SK-N-SH treated with all-trans-retinoic acid at 6 μM for 48 hours (cell line): ENCODE measurements around the gene TMEM178B.

Experiments used
- ATAC-seq: fragments of 200-7000 bp; cut with Tn5 transposase; 3 replicates; pipeline ENCODE4 v1.9.1; 2020; ENCODE audit warnings: mild to moderate bottlenecking, moderate library complexity
- ARNTL ChIP-seq: fragments of 450-650 bp; formaldehyde crosslinking; IDR thresholded peaks from 2 replicates; pipeline ENCODE4 v1.5.0; 2020; ENCODE audit warnings: low read depth, mild to moderate bottlenecking, moderate library complexity, borderline replicate concordance
- BACH2 ChIP-seq: fragments of 250-450 bp; sonication (Bioruptor Pico); IDR thresholded peaks from 2 replicates; pipeline ENCODE4 v1.9.0; 2021; ENCODE audit warnings: mild to moderate bottlenecking, borderline replicate concordance
- CSDC2 ChIP-seq: fragments of 250-450 bp; sonication (Bioruptor Pico); IDR thresholded peaks from 2 replicates; pipeline ENCODE4 v1.5.0; 2020; ENCODE audit warnings: mild to moderate bottlenecking, moderate library complexity
- GLIS3 ChIP-seq: fragments of 250-450 bp; sonication (Bioruptor Pico); IDR thresholded peaks from 2 replicates; pipeline ENCODE4 v1.5.0; 2020; ENCODE audit warnings: mild to moderate bottlenecking, moderate library complexity
- ISL1 ChIP-seq: fragments of 250-450 bp; sonication (Bioruptor Pico); IDR thresholded peaks from 2 replicates; pipeline ENCODE4 v2.1.2; 2022; ENCODE audit warnings: mild to moderate bottlenecking, moderate library complexity
- OSR1 ChIP-seq: fragments of 250-450 bp; sonication (Bioruptor Pico); IDR thresholded peaks from 2 replicates; pipeline ENCODE4 v1.8.0; 2022; ENCODE audit warnings: moderate library complexity, mild to moderate bottlenecking, inconsistent platforms
- PPARA ChIP-seq: fragments of 250-450 bp; sonication (Bioruptor Pico); IDR thresholded peaks from 2 replicates; pipeline ENCODE4 v1.5.0; 2020; ENCODE audit warnings: mild to moderate bottlenecking, borderline replicate concordance
- RARB ChIP-seq: fragments of 250-450 bp; sonication (Bioruptor Pico); IDR thresholded peaks from 2 replicates; pipeline ENCODE4 v1.8.0; 2021; ENCODE audit warnings: mild to moderate bottlenecking, moderate library complexity
- SNAI2 ChIP-seq: fragments of 250-450 bp; sonication (Bioruptor Pico); IDR thresholded peaks from 2 replicates; pipeline ENCODE4 v1.5.0; 2020; ENCODE audit warnings: mild to moderate bottlenecking, moderate library complexity
- TCF4 ChIP-seq: fragments of 250-450 bp; sonication (Bioruptor Pico); IDR thresholded peaks from 2 replicates; pipeline ENCODE4 v1.8.0; 2021; ENCODE audit warnings: mild to moderate bottlenecking, moderate library complexity, borderline replicate concordance
- TOX ChIP-seq: fragments of 250-450 bp; sonication (Bioruptor Pico); IDR thresholded peaks from 2 replicates; pipeline ENCODE4 v1.8.0; 2021; ENCODE audit warnings: mild to moderate bottlenecking, moderate library complexity, borderline replicate concordance
- ZC3H10 ChIP-seq: fragments of 250-450 bp; sonication (Bioruptor Pico); IDR thresholded peaks from 2 replicates; pipeline ENCODE4 v1.5.1; 2021; ENCODE audit warnings: mild to moderate bottlenecking, moderate library complexity
- ZFP3 ChIP-seq: fragments of 250-450 bp; sonication (Bioruptor Pico); IDR thresholded peaks from 2 replicates; pipeline ENCODE4 v1.5.0; 2020; ENCODE audit warnings: mild to moderate bottlenecking, moderate library complexity
- ZFP30 ChIP-seq: fragments of 450-650 bp; formaldehyde crosslinking; IDR thresholded peaks from 2 replicates; pipeline ENCODE4 v1.5.0; 2022; ENCODE audit warnings: mild to moderate bottlenecking, moderate library complexity
- ZNF565 ChIP-seq: fragments of 450-650 bp; formaldehyde crosslinking; conservative IDR thresholded peaks from 2 replicates; pipeline ENCODE4 v1.5.0; 2020; ENCODE audit warnings: low read depth, mild to moderate bottlenecking, moderate library complexity
- ZNF8 ChIP-seq: fragments of 450-650 bp; formaldehyde crosslinking; IDR thresholded peaks from 2 replicates; pipeline ENCODE4 v1.5.0; 2020; ENCODE audit warnings: mild to moderate bottlenecking, moderate library complexity
- TF ChIP-seq, protein P1 (sequence below): fragments of 250-450 bp; sonication (Bioruptor Pico); IDR thresholded peaks from 2 replicates; pipeline ENCODE4 v1.5.1; 2020; ENCODE audit warnings: low read depth, mild to moderate bottlenecking, moderate library complexity
- TF ChIP-seq, protein P2 (sequence below): fragments of 250-450 bp; sonication (Bioruptor Pico); IDR thresholded peaks from 2 replicates; pipeline ENCODE4 v1.5.1; 2021; ENCODE audit warnings: mild to moderate bottlenecking, moderate library complexity
- TF ChIP-seq, protein P3 (sequence below): fragments of 250-450 bp; sonication (Bioruptor Pico); IDR thresholded peaks from 2 replicates; pipeline ENCODE4 v1.8.0; 2020; ENCODE audit warnings: mild to moderate bottlenecking, moderate library complexity, borderline replicate concordance
- TF ChIP-seq, protein P4 (sequence below): fragments of 250-450 bp; sonication (Bioruptor Pico); IDR thresholded peaks from 2 replicates; pipeline ENCODE4 v1.5.0; 2020; ENCODE audit warnings: mild to moderate bottlenecking, moderate library complexity

Gene TMEM178B

DNA sequence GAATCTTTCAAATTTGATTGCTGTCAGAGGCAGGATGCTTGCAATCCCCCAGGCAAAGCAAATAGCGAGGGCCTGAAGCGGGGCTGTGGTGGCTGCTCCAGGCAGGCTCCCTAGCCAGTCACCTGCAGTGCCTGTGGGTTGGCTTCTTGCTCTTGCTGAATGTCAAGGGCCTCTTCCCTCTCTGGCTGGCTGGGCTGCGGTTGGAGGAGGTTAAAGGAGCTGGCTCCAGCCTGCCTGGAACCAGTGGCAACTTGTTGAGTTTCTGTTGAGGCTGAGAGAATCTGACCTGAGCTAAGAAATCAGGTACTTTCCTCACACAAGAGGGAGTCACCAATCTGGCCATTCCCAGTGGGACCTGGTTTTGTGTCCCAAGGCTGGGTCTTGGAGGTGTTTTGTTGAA is 134.7 kb downstream of the TMEM178B start:
- TF ChIP-seq, protein P1, sequence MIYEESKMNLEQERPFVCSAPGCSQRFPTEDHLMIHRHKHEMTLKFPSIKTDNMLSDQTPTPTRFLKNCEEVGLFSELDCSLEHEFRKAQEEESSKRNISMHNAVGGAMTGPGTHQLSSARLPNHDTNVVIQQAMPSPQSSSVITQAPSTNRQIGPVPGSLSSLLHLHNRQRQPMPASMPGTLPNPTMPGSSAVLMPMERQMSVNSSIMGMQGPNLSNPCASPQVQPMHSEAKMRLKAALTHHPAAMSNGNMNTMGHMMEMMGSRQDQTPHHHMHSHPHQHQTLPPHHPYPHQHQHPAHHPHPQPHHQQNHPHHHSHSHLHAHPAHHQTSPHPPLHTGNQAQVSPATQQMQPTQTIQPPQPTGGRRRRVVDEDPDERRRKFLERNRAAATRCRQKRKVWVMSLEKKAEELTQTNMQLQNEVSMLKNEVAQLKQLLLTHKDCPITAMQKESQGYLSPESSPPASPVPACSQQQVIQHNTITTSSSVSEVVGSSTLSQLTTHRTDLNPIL = no peak
- TF ChIP-seq ZFP3 (no peak), PPARA (CRISPR knock-in tag) (no peak), TCF4 (CRISPR knock-in tag) (no peak), OSR1 (CRISPR knock-in tag) (no peak), ZFP30 (CRISPR knock-in tag) (no peak), SNAI2 (CRISPR knock-in tag) (no peak), ZNF565 (CRISPR knock-in tag) (no peak), TOX (CRISPR knock-in tag) (no peak), CSDC2 (CRISPR knock-in tag) (no peak), ISL1 (CRISPR knock-in tag) (no peak)
- TF ChIP-seq, protein P2, sequence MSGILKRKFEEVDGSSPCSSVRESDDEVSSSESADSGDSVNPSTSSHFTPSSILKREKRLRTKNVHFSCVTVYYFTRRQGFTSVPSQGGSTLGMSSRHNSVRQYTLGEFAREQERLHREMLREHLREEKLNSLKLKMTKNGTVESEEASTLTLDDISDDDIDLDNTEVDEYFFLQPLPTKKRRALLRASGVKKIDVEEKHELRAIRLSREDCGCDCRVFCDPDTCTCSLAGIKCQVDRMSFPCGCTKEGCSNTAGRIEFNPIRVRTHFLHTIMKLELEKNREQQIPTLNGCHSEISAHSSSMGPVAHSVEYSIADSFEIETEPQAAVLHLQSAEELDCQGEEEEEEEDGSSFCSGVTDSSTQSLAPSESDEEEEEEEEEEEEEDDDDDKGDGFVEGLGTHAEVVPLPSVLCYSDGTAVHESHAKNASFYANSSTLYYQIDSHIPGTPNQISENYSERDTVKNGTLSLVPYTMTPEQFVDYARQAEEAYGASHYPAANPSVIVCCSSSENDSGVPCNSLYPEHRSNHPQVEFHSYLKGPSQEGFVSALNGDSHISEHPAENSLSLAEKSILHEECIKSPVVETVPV (CRISPR knock-in tag) = no peak
- ATAC-seq = no peak

DNA sequence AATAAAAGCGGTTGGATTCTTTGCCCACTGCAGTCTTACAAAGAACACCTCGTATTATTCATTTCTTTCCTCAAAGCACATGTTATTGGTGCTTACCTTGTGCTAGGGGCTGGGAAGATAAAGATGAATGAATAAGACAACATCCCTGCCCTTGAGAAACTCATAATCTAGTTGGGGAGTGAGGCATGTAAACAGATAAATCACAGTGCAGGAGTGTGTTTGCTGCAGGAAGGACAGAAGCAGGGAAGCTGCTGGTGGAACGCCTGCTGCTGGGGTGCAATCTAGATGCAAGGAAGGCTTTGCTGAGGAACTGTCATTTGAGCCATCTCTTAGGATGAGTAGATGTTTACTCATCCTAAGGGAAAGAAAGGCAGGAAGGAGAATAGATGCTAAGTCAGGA is 135.6 kb downstream of the TMEM178B start:
- no peak for ATAC-seq
- TF ChIP-seq ZFP3 (no peak), GLIS3 (CRISPR knock-in tag) (no peak), SNAI2 (CRISPR knock-in tag) (no peak), TCF4 (CRISPR knock-in tag) (no peak), OSR1 (CRISPR knock-in tag) (no peak), ZC3H10 (CRISPR knock-in tag) (no peak), ARNTL (CRISPR knock-in tag) (no peak), TOX (CRISPR knock-in tag) (no peak), PPARA (CRISPR knock-in tag) (no peak), CSDC2 (CRISPR knock-in tag) (no peak), ZNF8 (CRISPR knock-in tag) (no peak), RARB (CRISPR knock-in tag) (no peak), ISL1 (CRISPR knock-in tag) (no peak), BACH2 (no peak)
- TF ChIP-seq, protein P1 = no peak
- TF ChIP-seq, protein P2 (CRISPR knock-in tag) = no peak
- TF ChIP-seq, protein P3, sequence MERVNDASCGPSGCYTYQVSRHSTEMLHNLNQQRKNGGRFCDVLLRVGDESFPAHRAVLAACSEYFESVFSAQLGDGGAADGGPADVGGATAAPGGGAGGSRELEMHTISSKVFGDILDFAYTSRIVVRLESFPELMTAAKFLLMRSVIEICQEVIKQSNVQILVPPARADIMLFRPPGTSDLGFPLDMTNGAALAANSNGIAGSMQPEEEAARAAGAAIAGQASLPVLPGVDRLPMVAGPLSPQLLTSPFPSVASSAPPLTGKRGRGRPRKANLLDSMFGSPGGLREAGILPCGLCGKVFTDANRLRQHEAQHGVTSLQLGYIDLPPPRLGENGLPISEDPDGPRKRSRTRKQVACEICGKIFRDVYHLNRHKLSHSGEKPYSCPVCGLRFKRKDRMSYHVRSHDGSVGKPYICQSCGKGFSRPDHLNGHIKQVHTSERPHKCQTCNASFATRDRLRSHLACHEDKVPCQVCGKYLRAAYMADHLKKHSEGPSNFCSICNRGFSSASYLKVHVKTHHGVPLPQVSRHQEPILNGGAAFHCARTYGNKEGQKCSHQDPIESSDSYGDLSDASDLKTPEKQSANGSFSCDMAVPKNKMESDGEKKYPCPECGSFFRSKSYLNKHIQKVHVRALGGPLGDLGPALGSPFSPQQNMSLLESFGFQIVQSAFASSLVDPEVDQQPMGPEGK (CRISPR knock-in tag) = no peak
- TF ChIP-seq, protein P4, sequence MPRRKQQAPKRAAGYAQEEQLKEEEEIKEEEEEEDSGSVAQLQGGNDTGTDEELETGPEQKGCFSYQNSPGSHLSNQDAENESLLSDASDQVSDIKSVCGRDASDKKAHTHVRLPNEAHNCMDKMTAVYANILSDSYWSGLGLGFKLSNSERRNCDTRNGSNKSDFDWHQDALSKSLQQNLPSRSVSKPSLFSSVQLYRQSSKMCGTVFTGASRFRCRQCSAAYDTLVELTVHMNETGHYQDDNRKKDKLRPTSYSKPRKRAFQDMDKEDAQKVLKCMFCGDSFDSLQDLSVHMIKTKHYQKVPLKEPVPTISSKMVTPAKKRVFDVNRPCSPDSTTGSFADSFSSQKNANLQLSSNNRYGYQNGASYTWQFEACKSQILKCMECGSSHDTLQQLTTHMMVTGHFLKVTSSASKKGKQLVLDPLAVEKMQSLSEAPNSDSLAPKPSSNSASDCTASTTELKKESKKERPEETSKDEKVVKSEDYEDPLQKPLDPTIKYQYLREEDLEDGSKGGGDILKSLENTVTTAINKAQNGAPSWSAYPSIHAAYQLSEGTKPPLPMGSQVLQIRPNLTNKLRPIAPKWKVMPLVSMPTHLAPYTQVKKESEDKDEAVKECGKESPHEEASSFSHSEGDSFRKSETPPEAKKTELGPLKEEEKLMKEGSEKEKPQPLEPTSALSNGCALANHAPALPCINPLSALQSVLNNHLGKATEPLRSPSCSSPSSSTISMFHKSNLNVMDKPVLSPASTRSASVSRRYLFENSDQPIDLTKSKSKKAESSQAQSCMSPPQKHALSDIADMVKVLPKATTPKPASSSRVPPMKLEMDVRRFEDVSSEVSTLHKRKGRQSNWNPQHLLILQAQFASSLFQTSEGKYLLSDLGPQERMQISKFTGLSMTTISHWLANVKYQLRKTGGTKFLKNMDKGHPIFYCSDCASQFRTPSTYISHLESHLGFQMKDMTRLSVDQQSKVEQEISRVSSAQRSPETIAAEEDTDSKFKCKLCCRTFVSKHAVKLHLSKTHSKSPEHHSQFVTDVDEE (CRISPR knock-in tag) = no peak

DNA sequence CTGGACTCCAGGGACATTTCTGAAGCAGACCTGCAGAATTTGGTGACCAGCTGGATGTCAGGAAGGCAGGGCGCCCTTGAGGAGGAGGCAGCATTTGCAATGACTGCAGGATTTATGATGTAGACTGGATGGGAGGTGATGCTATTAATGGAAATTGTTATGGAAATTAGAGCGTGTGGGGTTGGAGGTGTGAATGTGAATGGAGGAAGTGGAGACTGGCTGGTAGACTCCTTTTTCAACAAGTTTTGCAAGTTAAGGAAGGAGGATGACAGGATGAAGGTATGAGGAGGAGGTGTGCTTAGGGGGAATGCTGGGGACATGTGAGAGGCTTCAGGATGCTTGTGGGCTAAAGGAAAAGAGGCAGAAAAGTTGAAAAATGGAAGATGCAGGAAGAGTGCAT is 137.0 kb downstream of the TMEM178B start:
- no peak for ATAC-seq
- TF ChIP-seq ZNF8 (CRISPR knock-in tag) (no peak), PPARA (CRISPR knock-in tag) (no peak), TCF4 (CRISPR knock-in tag) (no peak), ARNTL (CRISPR knock-in tag) (no peak), OSR1 (CRISPR knock-in tag) (no peak)
- TF ChIP-seq, protein P4 (CRISPR knock-in tag) = no peak
- TF ChIP-seq, protein P3 (CRISPR knock-in tag) = no peak
